HPDE6-E6E7 (cell line): ENCODE measurements around the gene FAM83E.

Experiments used
- DNase-seq: peaks from one replicate; pipeline ENCODE4 v3.0.0; 2011; ENCODE audit warnings: missing footprints; ENCODE audit errors: extremely low spot score

FAM83E gene

DNA sequence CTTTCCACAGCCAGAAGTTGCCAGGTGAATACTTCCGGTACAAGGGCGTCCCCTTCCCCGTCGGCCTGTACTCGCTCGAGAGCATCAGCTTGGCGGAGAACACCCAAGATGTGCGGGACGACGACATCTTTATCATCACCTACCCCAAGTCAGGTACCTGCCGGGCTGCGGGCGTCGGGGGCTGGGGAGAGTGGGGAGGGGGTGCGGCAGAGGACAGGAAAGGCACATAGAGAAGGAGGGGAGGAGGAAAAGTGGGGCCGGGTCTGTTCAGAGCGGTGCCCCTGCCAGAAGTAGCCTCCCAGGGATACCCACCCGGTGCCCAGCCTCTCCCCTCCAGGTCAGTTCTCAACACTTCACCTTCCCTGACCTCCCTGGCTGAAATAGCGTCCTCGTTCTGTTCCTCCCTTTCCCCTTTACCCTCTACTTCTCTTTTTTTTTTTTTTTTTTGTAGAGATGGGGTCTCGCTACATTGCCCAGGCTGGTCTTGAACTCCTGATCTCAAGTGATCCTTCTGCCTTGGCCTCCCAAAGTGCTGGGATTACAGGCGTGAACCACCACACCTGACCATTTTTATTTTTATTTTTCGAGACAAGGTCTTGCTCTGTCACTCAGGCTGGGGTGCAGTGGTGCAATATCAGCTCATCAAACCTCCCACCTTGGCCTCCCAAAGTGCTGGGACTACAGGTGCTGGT lies 38.8 kb downstream of the FAM83E start:
- DNase-seq, result no peak

DNA sequence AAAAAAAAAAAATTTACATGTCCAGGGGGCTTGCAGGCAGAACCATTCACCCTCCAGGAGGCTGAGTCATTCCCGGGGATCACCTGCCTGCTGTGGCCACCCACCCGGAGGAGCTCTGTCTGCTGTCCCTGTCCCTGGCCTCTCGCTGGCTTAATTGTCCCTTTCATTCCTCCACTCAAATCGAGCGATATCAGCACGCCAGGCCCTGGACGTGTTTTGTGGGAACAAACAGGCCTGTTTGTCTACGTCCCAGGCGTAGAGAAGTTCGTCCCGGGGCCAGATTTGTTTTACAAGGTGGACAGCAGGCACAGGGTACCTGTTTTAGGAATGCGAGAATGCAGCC lies 41.7 kb downstream of the FAM83E start:
- no peak for DNase-seq

DNA sequence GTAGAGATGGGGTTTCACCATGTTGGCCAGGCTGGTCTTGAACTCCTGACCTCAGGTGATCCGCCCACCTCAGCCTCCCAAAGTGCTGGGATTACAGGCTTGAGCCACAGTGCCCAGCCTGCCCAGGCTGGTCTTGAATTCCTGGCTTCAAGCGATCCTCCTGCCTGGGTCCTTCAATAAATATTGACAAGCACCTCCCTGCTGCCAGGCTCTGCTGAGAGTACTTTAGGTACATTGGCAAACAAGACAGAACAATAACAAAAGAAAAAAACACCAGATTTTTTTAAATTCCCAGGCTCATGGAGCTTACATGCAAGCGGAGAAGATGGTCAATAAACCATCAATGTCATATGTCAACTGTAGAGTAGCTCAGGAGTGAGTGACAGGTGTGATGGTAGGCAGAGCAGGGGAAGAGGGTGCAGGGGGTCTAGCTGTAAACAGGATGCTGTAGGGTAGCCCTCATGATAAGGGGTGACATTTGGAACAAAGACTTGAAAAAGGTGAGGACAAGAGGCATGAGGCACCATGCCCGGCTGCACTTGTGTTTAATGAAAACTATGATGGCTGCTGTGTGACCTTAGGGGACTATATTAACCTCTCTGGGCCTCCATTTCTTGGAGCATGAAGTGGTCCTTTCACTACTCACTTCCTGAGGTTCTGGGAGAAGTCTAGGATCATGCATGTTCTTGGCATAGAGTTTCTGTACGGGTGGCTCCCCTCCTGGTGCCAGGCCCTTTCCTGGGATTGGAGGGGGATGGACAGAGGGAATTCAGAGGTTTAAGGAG lies 43.3 kb downstream of the FAM83E start:
- no peak for DNase-seq

GRCh38 chr19:48569814-48570213 lies 45.1 kb downstream of the FAM83E start:
- no peak for DNase-seq

- DNase-seq, result peak; percentile 90
Observed at GRCh38 chr19:48568345-48568886, 46.5 kb downstream of the FAM83E start.

DNA sequence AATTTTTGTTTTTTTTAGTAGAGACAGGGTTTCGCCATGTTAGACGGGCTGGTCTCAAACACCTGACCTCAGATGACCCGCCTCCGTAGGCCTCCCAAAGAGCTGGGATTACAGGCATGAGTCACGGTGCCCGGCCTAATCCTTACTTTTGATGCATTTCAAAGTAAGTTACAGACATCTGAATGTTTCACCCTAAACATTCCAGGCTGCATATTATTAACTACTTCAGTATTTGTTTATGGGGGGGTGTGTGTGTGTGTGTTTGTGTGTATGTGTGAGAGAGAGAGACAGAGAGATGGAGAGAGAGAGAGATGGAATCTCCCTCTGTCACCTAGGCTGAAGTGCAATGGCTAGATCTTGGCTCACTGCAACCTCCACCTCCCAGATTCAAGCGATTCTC lies 49.8 kb downstream of the FAM83E start:
- no peak for DNase-seq
